Esophagus mucosa (tissue), 1 donor: ENCODE results near the gene PITX2. TPM values are rescaled to one million over a fixed set of nuclear protein-coding genes. Genes with fewer than 3 reads are reported as not detected.

Experiments used
- ATAC-seq: fragments of 200-7000 bp; cut with Tn5 transposase; one replicate; pipeline ENCODE4 v1.9.1; 2020
- total RNA-seq: library from RNA; stranded (reverse); gene quantifications from one replicate; pipeline ENCODE4 v1.2.4, GENCODE V29; 2023
- donor health status: DM: yes; HTN: yes; CAD: no.

Gene PITX2
- 2.1 TPM for total RNA-seq

DNA sequence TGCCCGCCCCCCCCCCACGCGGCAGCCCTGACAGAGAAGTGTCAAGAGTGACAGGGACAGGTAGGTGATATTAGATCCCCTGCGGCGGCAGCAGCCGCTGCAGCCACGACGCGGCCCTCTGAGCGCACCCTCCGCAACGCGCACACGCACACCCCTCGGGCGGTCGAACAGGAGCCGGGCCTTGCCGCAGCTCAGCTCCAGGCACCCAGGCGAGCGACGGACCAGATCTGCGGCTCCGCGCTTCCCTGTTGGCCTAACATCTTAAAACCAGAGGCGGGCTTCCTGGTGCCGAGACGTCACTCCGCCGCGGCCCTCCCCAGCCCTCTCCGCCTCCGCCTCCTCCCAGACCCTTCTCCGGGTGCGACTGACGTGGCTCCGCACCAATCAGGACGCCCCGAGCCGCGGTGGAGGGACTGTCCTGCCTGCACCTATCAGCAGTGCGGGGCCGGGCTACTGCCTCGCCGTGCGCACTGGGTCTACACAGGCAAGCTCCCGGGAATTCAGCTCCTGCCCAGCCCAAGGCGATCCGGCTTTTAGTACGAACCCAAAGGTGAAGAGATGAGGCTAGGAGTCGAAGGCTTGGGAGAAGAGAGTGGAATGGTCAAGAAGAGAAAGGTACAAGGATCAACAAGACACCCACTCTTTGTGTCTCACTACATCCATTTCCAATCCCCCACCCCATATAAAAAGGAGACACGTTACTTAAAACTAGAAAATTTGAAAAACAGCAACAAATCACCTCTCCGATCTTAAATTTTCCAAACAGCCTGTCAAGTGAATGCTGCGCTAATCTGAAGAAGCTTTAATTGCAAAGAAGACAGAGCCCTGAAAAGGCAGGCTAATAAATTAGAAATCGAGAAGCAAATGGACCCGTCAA is at the start of gene PITX2:
TSS of gene PITX2 (minus strand) at position 237 of the 877 bp plus-strand sequence. CDS start 617 bp downstream, outside the sequence.
- peak; percentile 98 for ATAC-seq

DNA sequence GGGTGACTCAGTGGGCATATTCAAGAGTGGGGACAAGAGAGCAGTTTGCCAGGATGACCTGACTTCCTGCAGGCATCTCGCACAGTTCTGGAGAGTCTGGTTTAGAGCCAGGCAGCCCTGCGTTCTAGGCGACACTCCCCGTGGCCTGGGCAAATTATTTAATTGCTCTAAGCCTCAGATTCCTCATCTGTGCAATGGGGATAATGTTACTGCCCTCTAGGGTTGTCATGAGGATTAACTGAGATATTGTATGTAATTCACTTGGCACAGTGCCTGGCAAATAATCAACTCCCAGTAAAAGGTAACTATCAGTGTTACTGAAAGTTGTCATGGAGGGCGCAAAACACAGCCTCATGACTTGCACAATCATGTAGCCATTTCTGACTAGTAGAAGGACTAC is 48.8 kb upstream of the PITX2 start:
- ATAC-seq: peak; percentile 35

DNA sequence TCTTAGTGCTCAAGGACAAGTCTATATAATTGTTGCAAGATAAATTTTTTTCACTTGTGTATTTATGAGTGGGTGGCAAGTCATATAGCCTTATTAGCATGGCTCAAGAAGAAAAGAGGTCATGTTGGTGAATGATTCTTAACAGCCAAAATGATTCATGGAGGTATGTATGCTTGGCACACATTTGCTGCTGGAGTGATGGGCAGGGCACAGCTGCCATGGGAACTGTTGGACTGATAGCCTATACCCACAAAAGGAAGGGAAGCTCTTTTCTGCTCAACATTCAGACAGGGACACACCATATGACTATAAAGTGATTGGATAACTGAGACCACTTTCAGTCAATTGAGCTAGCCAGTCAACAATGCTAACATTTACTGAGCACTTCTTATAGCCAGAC is 46.8 kb upstream of the PITX2 start:
- ATAC-seq: no peak

DNA sequence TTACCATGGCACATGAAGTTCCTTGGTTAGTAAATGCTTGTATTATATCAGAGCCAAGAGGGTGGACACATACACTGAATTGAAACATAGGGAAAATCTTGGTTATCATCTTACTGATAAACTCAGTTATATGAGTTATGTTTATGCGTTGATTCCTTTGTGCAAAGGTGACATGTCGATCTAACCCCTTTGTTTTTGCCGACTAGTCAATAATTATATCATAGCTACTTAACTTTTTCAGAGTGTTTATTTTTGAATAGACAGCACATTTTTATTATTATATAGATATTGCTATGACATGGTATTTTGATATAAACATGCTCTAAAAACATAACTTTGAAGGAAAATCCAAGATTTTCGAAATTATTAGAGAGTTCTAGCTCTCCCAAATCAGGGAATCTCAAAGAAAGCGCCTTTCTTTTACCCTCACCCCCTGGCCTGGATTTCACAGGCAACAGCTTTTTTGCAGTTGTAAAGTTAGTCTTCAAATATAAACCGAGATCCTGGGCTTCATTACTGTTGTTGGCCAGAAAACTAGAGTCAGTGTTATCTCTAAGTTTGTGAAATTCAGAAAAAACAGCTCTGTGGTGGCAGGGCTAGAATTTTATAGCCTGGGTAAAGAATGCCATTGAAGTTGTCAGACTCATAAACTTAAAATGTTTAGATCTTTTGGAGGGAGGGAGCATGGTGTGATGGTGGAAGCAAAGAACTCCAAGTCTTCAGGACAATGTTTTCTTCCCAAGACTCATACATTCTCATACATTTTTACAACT is 45.8 kb upstream of the PITX2 start:
- ATAC-seq: no peak

DNA sequence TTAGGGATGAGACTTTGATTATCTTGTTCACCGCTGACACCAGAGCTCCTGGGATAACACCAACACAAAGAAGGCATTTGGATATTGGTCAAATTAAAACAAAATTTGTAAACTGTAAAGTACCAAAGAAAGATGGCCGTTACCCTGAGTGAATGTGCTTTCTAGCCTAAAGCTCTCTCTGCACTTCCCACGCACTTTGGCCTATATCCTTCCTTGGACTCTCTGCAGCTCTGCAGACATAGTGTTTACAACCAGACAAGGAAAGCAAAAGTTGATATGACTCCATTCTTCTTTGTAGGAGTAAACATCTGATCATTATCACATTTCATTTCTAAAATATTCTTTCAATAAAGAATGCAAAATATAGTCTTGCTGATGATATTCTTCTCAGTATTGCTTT is 44.8 kb upstream of the PITX2 start:
- ATAC-seq: no peak

DNA sequence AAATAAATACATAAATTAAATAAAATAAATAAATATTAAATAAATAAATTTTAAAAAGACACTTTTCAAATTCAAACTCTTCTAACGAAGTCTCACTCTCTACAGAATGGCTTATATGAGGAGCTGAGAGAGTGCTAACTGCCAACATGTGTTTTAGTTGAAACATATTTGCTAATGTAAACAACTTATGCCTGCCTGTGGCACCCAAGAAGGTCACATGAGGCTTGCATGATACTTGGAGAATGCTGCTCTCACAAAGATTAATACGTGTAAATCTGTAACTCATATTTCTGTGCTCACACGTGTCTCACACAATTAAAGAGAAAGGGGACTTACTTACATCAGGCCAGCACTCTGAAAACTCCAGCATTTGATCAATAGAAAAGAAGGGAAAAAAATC is 43.2 kb upstream of the PITX2 start:
- no peak for ATAC-seq

DNA sequence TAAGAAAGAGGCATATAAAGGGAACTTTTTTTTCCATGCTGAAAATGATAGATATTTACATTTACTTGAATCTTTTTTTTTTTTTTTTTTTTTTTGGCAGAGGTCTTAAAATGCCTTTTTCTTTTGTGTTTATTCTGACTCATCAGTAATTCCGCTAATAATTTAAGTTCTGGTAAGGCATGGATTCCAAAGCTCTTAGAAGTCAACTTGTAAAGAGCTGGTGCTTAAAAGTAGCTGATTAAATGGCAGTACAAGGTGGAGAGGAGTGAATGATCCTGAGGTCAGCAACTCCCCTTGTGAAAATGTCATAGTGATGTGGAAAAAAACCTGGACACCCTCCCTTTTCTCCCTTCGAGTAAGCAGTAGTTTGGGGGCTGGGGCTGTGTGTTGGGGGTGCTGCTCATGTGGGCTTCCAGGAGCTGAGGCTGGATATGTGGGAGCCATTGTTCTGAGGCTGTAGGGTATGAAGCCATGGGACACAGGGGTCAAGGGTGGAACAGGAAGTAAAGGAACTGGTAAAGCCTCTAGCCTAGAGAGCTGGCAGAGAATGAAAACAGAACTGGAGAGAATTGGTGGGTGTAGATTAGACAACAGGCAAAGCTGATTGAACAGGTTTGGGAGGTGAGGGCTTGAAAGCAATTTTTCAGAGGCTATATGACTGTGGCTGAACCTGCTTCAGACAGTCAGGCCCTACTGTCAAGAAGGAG is 41.0 kb upstream of the PITX2 start:
- ATAC-seq: peak; percentile 52

DNA sequence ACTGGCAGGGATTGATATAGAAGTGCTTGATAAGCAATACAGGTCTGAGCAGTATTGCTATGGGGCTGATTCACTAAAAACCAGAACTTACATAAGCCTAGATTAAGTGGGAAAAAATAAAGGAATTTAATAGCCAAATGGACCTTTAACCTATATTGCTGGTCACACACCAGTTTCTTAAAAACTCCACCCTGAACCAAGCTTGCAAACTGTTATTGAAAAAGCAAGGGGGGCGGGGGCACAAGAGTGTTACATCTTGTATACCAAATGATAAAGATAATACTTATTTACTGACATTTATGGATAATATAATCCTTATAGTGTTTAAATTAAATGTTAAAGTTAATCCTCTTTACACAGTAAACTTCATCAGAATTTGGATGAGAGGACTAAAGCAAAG is 40.3 kb upstream of the PITX2 start:
- ATAC-seq: no peak

DNA sequence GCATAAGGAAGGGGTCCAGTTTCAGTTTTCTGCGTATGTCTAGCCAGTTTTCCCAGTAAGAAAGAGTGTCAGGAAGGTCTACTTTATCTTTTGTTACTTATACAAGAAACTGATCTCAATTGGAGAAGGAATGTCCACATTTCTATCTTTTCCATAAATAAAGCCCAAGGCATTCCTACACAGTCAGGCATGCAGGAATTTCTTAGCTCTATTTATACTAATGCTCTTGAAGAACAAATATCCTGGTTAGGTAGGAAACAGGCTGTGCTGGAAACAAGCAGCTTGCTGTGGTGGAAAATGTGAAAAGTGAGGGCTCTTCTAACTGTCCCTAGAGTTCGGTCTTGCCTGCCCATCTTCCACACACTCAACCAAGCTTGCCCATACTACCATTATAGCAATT is 37.9 kb upstream of the PITX2 start:
- ATAC-seq: no peak

DNA sequence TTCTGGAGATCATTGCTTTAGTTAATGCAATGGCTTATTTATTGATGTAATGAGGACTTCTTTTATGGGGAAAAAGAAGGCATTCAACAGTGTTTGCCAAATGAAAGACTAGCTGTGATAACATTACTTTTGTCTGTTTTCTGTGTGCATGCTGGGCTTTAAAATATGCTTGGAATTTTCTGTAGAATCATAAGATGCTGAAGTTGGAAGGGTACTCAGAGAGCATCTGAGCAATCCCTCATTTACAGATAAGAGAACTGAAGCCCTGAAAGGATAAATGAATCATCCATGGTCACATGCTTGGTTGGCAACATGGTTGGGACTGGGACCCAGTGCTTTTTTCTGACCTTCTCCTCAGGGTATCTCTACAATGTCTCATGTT is 31.4 kb upstream of the PITX2 start:
- no peak for ATAC-seq

DNA sequence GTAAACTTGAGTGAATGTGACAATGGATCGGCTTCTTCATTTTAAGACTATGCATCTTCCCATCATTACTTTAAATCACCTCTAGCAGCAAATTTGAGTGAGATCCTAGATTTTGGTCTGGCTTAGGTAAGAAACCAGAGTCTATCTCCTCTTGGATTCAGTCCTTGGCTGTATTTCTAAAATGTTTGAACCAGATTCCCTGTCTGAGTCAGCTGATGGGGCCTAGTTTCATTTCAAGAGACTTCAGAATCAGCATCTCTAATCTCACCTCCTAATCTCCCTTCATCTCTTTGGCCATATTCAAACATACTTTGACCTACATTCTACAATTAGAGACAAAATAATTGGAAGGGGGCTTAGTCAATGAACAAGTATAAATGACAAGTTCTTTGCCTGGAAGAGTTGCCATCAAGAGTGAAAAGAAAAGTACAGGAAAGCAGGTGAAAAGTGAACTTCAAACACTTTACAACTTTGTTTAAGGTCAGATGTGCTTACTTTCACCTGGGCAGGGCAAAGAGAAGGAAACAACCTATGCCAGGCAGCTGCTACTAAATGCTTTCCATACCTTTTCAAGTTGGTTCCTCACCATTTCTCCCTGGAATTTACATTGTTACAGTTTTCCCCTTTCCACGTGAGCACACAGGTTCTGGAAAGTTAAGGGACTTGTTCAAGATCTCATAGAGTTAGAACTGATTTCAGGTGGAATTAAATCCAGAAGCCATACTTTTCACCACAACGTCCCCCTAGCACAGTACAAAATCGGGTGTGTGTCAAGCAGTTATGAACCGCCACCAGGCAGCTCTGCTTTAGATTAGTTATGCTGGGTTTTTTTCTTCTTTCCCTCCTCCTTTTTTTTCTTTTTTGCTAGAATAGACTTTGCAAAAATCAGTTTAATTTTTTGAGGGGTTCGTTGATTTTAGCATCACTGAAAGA is 30.7 kb upstream of the PITX2 start:
- ATAC-seq: no peak

DNA sequence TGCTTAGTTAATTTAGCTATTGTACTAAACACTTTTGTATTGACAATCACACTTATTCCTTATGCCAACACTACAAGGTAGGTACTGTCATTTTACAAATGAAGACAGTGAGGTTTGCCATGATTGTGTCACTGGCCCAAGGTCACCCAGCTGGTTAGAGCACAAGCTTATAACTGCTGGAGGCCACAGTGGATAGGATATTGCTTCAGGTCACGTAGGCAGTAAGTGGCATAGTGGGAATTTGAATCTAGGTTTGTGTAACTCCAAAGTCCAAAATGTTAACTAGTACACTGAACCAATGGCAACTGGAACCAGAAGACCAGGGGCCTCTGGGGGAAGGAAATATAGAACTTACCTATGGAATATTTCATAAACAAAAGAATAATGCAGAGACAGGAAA is 21.1 kb upstream of the PITX2 start:
- ATAC-seq: no peak

DNA sequence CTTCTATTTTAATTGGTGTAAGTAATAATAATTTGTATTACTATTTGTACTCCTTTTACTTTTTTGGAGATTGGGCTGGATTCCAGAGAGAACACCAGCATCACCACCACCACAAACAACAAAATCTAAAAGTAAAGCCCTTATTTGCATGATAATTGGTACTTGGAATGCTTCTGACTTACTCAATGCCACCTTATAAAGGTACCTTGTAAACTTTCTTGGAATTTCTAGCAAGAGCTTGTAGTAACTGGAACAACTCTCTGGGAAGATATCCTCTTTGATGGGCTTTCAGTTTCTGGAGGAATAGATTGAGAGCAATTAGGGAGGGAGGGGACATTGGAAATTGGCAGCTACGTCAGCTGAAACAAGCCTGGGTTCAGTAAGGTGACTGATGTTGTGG is 20.2 kb upstream of the PITX2 start:
- ATAC-seq: no peak

DNA sequence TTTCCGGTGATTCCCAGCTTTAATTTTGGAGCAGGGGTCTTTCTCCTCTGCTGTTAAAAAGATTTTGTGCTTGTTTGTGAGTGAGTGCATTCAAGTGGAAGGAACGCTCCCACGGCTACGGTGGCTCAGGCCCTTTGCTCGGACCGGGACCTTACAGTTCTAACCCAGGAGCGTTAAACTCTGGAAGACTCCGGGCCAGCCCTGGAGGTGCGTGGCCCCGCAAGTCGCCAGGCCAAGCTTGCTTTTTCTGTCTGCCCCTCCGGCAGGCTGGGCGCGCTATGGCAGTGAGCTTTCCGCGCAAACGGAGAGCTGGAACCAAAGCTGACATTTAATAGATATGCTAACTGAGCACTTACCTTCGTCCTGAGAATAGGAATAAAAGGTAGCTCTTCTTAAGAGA is 18.3 kb upstream of the PITX2 start:
- no peak for ATAC-seq

DNA sequence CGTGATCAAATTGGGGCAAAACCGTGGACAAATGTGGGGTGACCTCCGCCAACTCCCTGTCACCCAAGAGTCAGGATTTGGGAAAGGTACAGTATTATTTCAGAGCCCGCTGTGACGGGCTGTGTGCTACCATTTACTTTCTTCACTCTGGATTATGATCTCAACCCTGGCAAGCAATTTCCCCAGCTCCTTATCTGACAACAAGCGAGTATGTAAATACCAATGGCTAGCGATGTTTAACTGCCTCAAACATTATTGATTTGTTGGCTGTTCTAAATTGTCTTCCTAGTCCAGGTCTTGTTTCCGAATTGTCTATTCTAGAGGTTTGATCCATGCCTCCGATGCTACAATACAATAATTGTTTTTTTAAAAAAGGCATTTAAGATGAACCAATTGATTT is 17.7 kb upstream of the PITX2 start:
- ATAC-seq: no peak

DNA sequence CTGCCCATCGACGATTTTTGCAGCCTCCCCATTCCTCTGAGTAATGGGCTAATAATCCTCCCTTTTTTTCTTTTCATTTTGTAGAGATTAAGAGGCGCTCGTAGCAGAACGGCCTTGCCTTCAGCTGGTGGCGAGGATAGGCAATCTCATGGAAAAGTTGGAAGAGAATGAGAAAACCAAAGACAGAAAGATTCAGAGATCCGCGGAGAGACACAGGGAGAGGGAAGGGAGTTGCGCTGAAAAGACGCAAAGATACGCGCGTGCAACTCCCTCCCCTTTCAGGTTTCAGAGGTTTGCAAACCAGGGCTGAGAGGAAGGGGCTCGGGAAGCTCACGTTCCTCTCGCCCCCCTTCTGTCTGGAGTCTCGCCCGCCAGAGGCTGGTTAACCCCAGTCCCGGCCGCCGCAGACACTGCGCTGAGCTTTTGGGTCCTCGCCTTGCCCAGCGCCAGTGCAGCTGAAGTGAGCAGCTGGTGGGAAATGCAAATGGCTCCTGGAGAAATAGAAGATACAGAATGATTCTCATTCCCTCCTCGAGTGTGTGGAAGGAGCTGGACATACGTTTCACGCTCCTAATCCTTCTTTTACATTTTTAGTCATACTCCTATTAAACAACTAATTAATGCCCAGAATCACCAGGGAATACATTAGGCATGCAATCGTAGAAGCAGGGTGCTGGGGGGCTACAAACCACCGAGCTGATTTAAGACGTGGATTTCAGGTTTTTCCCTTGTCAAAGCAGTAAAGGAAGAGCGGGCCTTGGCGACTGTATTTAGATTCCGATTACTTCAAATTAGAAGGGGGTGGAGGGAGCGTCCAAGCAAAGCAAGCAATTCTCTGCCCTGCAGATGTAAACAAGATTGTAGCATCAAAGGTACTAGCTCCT is 16.6 kb upstream of the PITX2 start:
- ATAC-seq: no peak

DNA sequence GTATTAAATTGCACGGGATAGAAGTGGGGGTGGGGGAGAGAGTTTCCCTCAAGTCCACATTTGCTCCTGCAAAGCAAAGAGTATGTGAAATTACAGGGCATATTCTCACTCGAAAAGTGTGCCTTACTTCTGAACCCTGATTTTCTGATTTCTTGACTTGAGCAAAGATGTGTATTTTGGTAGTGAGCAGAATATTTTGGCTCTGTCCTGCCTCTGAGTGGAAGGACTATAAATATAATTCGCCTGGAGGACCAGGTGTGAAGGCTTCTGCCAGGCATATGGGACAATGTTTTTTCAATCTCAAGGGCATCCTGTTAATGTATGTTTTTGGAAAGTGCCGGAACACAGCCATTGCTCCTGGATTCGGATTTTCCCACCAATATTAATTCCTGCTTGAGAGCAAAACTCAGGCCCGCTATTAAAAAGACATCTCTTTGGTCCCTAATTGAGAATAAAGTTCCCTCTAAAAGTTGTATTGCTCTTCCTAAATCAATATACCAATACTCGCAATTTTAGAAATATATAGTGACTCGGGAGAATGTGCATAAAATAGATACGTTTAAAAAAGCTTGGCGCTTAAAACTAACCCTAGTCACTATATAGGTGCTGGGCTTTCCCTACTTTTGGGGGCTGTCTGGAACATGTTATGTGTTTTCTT is 15.3 kb upstream of the PITX2 start:
- ATAC-seq: no peak

DNA sequence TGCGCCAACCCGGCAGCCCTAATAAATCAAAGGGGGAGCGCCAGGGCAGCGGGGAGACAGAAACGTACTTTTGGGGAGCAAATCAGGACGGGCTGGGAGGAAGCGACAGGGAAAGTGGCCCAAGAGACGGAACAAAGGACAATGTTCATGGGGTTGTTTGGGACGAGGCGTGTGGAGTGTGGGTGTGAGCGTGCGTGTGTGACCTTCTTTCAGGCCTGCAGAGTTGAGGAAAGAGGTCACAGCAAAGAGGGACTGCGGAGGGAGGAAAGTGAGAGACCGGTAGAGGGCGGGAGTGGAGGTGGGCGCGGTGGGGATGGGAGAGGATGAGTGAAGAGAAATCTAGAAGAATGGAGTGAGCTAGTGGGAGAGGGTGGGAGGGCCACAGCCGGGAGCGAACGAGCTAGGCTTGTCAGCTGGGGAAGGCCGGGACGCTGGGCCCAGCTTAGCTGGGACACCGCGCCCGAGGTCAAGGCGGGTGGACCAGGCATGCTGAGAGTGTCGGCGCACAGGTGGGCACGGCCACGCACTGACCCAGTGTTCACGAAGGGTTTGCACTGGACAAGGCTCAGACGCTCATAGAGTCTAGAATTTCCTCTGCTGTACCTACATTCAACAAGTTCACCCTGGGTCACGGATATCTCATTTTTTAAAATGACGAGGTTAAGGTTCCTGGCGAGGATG is 14.7 kb upstream of the PITX2 start:
- no peak for ATAC-seq

DNA sequence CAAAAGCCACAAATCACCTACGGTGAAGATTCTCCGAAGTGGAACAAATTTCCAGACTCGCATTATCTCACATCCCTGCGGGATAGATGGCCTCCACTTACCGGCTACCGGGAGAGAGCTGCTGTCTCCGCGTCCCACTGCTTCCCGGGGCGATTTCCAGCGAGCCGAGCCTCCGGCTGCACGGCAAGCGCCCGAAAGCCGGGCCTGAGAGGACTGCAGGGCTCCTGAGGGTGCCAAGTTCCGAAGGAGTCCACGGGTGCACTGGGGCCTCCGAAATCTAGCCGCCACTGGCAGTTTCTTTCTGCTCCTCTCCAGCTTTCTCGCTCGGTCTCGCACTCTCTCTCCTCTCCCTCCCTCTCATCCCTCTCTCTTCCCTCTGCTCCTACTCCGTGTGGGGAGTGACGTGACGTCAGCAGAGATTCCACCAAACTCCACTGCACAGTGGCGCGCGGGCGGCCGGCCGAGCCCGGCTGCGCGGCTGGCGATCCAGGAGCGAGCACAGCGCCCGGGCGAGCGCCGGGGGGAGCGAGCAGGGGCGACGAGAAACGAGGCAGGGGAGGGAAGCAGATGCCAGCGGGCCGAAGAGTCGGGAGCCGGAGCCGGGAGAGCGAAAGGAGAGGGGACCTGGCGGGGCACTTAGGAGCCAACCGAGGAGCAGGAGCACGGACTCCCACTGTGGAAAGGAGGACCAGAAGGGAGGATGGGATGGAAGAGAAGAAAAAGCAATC is 14.0 kb upstream of the PITX2 start:
- peak; percentile 51 for ATAC-seq
